H1 (cell line): ENCODE measurements around the gene GPC6. TPM values are rescaled to one million over a fixed set of nuclear protein-coding genes. Genes with fewer than 3 reads are reported as not detected.

Experiments used
- CTCF ChIA-PET: fragments of 300-600 bp; sonication (Branson Sonifier 250); formaldehyde crosslinking; loops from one replicate; lab custom pipeline; 2021; ENCODE audit not compliant: partially characterized antibody; lab: Charles Lee
- POLR2A ChIA-PET: fragments of 300-600 bp; sonication (Branson Sonifier 250); formaldehyde crosslinking; loops from one replicate; lab custom pipeline; 2021; ENCODE audit warnings: inconsistent platforms; ENCODE audit not compliant: partially characterized antibody; lab: Charles Lee
- DNase-seq, 2 experiments: peaks; one replicate each; pipeline versions ENCODE4 v3.0.0 to v3.0.0-alpha.2; 2010 to 2022; ENCODE audit warnings: low spot score in 2 of 2, low read depth in 1 of 2, mixed read lengths in 1 of 2
- FAIRE-seq: peaks from 2 replicates; lab custom pipeline; 2011; peaks lifted over from hg19 to GRCh38; lab: Jason Lieb, UNC
- H2AFZ ChIP-seq: 2 replicates; pipeline ENCODE4 v1.8.1; 2012; ENCODE audit warnings: low read length, inconsistent platforms
- H2AK5ac ChIP-seq: 2 replicates; pipeline ENCODE4 v1.6.1; 2013; ENCODE audit warnings: low read depth, low read length
- H2BK120ac ChIP-seq: replicated peaks from 2 replicates; pipeline ENCODE3; 2013; ENCODE audit warnings: low read depth, low read length, inconsistent platforms
- H2BK12ac ChIP-seq: 2 replicates; pipeline ENCODE4 v1.6.1; 2013; ENCODE audit warnings: low read depth, low read length
- H2BK15ac ChIP-seq: 2 replicates; pipeline ENCODE4 v1.6.1; 2013; ENCODE audit warnings: low read length
- H2BK20ac ChIP-seq: 2 replicates; pipeline ENCODE4 v1.6.1; 2013; ENCODE audit warnings: low read length
- H2BK5ac ChIP-seq: 2 replicates; pipeline ENCODE4 v1.6.1; 2013; ENCODE audit warnings: low read depth, low read length
- H3K14ac ChIP-seq: 2 replicates; pipeline ENCODE4 v1.6.1; 2013; ENCODE audit warnings: inconsistent platforms; ENCODE audit not compliant: insufficient read length
- H3K18ac ChIP-seq: 2 replicates; pipeline ENCODE4 v1.6.1; 2013; ENCODE audit warnings: low read length; ENCODE audit errors: extremely low read depth
- H3K23ac ChIP-seq: 2 replicates; pipeline ENCODE4 v1.6.1; 2013; ENCODE audit warnings: inconsistent platforms; ENCODE audit not compliant: insufficient read length
- H3K23me2 ChIP-seq: 2 replicates; pipeline ENCODE4 v1.6.1; 2013; ENCODE audit warnings: low read depth, low read length
- H3K27ac ChIP-seq: 2 replicates; pipeline ENCODE4 v1.6.1; 2011; ENCODE audit warnings: low read depth, low read length, inconsistent platforms
- H3K27me3 ChIP-seq, 4 experiments: replicated peaks in 1 of 4; 1 replicate in 1 of 4; 2 replicates in 3 of 4; pipeline versions ENCODE4 v1.6.1 to v1.8.1; 2011 to 2013; ENCODE audit warnings: low read length in 3 of 4, mild to moderate bottlenecking in 3 of 4, inconsistent platforms in 2 of 4, mixed read lengths in 2 of 4, moderate library complexity in 1 of 4; ENCODE audit not compliant: control insufficient read depth in 3 of 4, insufficient read depth in 3 of 4; ENCODE audit errors: extremely low read depth in 1 of 4
- H3K36me3 ChIP-seq, 4 experiments: 2 replicates each; pipeline versions ENCODE4 v1.6.1 to v1.8.1; 2011 to 2013; ENCODE audit warnings: mild to moderate bottlenecking in 4 of 4, low read length in 3 of 4, moderate library complexity in 2 of 4, control low read depth in 1 of 4, inconsistent platforms in 1 of 4; ENCODE audit not compliant: insufficient read depth in 4 of 4, control insufficient read depth in 2 of 4
- H3K4ac ChIP-seq: replicated peaks from 2 replicates; pipeline ENCODE3; 2013; ENCODE audit warnings: low read length, low read depth, mixed read lengths, inconsistent platforms; ENCODE audit not compliant: insufficient read length
- H3K4me1 ChIP-seq, 4 experiments: replicated peaks in 1 of 4; 1 replicate in 1 of 4; 2 replicates in 3 of 4; pipeline versions ENCODE4 v1.6.1 to v1.8.1; 2011 to 2013; ENCODE audit warnings: low read length in 3 of 4, inconsistent platforms in 2 of 4, mixed read lengths in 1 of 4; ENCODE audit not compliant: insufficient read depth in 4 of 4, control insufficient read depth in 3 of 4
- H3K4me2 ChIP-seq, 2 experiments: 2 replicates each; pipeline versions ENCODE4 v1.6.1 to v1.8.1; 2011 to 2013; ENCODE audit warnings: low read depth in 2 of 2, low read length in 2 of 2, control low read depth in 1 of 2, inconsistent platforms in 1 of 2, mild to moderate bottlenecking in 1 of 2; ENCODE audit not compliant: insufficient read depth in 1 of 2
- H3K4me3 ChIP-seq, 4 experiments: fragments of 200-600, 300-600 bp in 1 of 4; sonication (generic), shearing (Covaris generic), sonication (Bioruptor Twin) in 1 of 4; 2 replicates each; pipeline versions ENCODE4 v1.5.1 to v1.8.1; 2011 to 2016; ENCODE audit warnings: low read length in 4 of 4, low read depth in 3 of 4, control low read depth in 2 of 4, inconsistent platforms in 2 of 4, mild to moderate bottlenecking in 2 of 4, mixed read lengths in 1 of 4, moderate library complexity in 1 of 4; ENCODE audit not compliant: insufficient read depth in 2 of 4; ENCODE audit errors: extremely low read depth in 1 of 4
- H3K56ac ChIP-seq: replicated peaks from 2 replicates; pipeline ENCODE3; 2013; ENCODE audit warnings: low read depth, mild to moderate bottlenecking, mixed read lengths, low read length, inconsistent platforms; ENCODE audit not compliant: insufficient read length
- H3K79me1 ChIP-seq: 2 replicates; pipeline ENCODE4 v1.6.1; 2013; ENCODE audit warnings: low read depth, low read length, control low read depth
- H3K79me2 ChIP-seq, 2 experiments: 2 replicates each; pipeline versions ENCODE4 v1.6.1 to v1.8.1; 2012 to 2013; ENCODE audit warnings: low read length in 2 of 2, mild to moderate bottlenecking in 2 of 2, inconsistent platforms in 1 of 2; ENCODE audit not compliant: insufficient read depth in 2 of 2, control insufficient read depth in 1 of 2
- H3K9ac ChIP-seq, 4 experiments: replicated peaks in 1 of 4; 1 replicate in 1 of 4; 2 replicates in 3 of 4; pipeline versions ENCODE4 v1.6.1 to v1.8.1; 2011 to 2013; ENCODE audit warnings: low read depth in 3 of 4, low read length in 3 of 4, control low read depth in 2 of 4, mild to moderate bottlenecking in 2 of 4, moderate library complexity in 2 of 4, inconsistent platforms in 1 of 4; ENCODE audit errors: extremely low read depth in 1 of 4
- H3K9me3 ChIP-seq, 2 experiments: 2 replicates each; pipeline versions ENCODE4 v1.6.1 to v1.8.1; 2012 to 2013; ENCODE audit warnings: mild to moderate bottlenecking in 2 of 2, moderate library complexity in 2 of 2, control low read depth in 1 of 2, inconsistent platforms in 1 of 2, low read depth in 1 of 2, low read length in 1 of 2, mixed read lengths in 1 of 2; ENCODE audit not compliant: insufficient read depth in 2 of 2
- H4K20me1 ChIP-seq, 2 experiments: replicated peaks in 1 of 2; 2 replicates each; pipeline versions ENCODE3 to v1.8.1; 2011 to 2013; ENCODE audit warnings: inconsistent platforms in 2 of 2, low read length in 2 of 2, mild to moderate bottlenecking in 1 of 2; ENCODE audit not compliant: insufficient read depth in 2 of 2, control insufficient read depth in 1 of 2
- H4K5ac ChIP-seq: 2 replicates; pipeline ENCODE4 v1.6.1; 2013; ENCODE audit warnings: low read length, low read depth, mixed read lengths, inconsistent platforms; ENCODE audit not compliant: insufficient read length
- H4K8ac ChIP-seq: 2 replicates; pipeline ENCODE4 v1.8.0; 2013; ENCODE audit warnings: mild to moderate bottlenecking, moderate library complexity, low read length, inconsistent platforms; ENCODE audit not compliant: insufficient read depth; ENCODE audit errors: extremely low read depth
- H4K91ac ChIP-seq: replicated peaks from 2 replicates; pipeline ENCODE3; 2013; ENCODE audit warnings: low read length, mixed read lengths, inconsistent platforms; ENCODE audit not compliant: insufficient read length
- CBX5 ChIP-seq: fragments of 300-800, 300-1000 bp; sonication (generic); IDR thresholded peaks from 2 replicates; pipeline ENCODE4 v1.7.1; 2016; ENCODE audit warnings: antibody characterized with exemption, low read length, low read depth
- CHD1 ChIP-seq: IDR thresholded peaks from 2 replicates; pipeline ENCODE4 v1.6.1; 2012; ENCODE audit warnings: low read depth, low read length, improper control_type of control experiment
- KDM1A ChIP-seq: fragments of 200-600, 300-600 bp; sonication (generic); IDR thresholded peaks from 2 replicates; pipeline ENCODE4 v1.7.1; 2016; ENCODE audit warnings: mild to moderate bottlenecking, low read length, borderline replicate concordance
- POLR2A ChIP-seq, 2 experiments: IDR thresholded peaks; 1 replicate in 1 of 2; 2 replicates in 1 of 2; pipeline ENCODE4 v1.6.1; 2011; ENCODE audit warnings: low read depth in 2 of 2, low read length in 2 of 2, mild to moderate bottlenecking in 2 of 2; ENCODE audit errors: control extremely low read depth in 1 of 2
- WGBS, 2 experiments: shearing (Covaris generic) in 1 of 2; methylation state at CpG; one replicate each; pipeline versions ENCODE4 v1.1.6 to v1.1.7; 2013 to 2015; ENCODE audit warnings: low lambda C conversion rate in 2 of 2, mixed read lengths in 2 of 2, inconsistent platforms in 1 of 2, low coverage in 1 of 2, missing lambda C conversion rate in 1 of 2; ENCODE audit not compliant: insufficient replicate concordance in 2 of 2, insufficient coverage in 1 of 2, insufficient read length in 1 of 2; ENCODE audit errors: extremely low coverage in 1 of 2, missing lambda C conversion rate in 1 of 2; 5-methylcytosine and 5-hydroxymethylcytosine counted together
- polyA plus RNA-seq, 7 experiments: library from polyadenylated mRNA; depleted of rRNA in 3 of 7; stranded (reverse) in 5 of 7; unstranded in 2 of 7; fragments of >200 nt in 5 of 7; fragments of 200-250 nt in 2 of 7; gene quantifications; 1 replicate in 5 of 7; 2 replicates in 1 of 7; 4 replicates in 1 of 7; pipeline versions ENCODE4 v1.2.1 to v1.2.3, GENCODE V29; 2011 to 2013; ENCODE audit warnings: missing spikeins in 2 of 7, mixed read lengths in 2 of 7
- total RNA-seq: library from RNA; stranded (reverse); fragmentation: NEBNext Ultra II Directional; extraction: Animal tissue kit (Norgen Biotek cat#: 25700); gene quantifications from 2 replicates; pipeline ENCODE4 v1.2.1, GENCODE V29; 2021

The GPC6 gene
- total and polyA plus RNA-seq, 2 of the 8 experiments (the other 6 are each of a cell fraction or from before 2014, with no cell fraction given), result 5.4 to 12.0 TPM

- H4K5ac ChIP-seq, result no peak overlapping the region
- TF ChIP-seq POLR2A (IDR thresholded peaks at IDR 0.05; ENCODE audit: control extremely low read depth in 1 of 2, low read depth in 2 of 2, low read length in 2 of 2), result no peak
- TF ChIP-seq KDM1A, result no peak
- TF ChIP-seq CHD1, result no peak
- no peak for TF ChIP-seq CBX5
- TF ChIP-seq, all 59 proteins: peak for 0
- Histone ChIP-seq H2AFZ (no peak overlapping the region), H3K27me3 (no peaks in the 10 kb centered on the region), H3K79me1 (no peaks in the 10 kb centered on the region), H3K9me3 (no peaks in the 10 kb centered on the region), H2BK5ac (no peak overlapping the region), H3K9ac (no peak overlapping the region), H4K8ac (no peak overlapping the region), H3K14ac (no peak overlapping the region), H2AK5ac (no peak overlapping the region), H4K91ac (no peak overlapping the region), H2BK15ac (no peak overlapping the region), H2BK120ac (no peak overlapping the region), H3K36me3 (no peaks in the 10 kb centered on the region), H3K23me2 (no peaks in the 10 kb centered on the region), H2BK12ac (no peak overlapping the region), H3K4me2 (no peak overlapping the region), H4K20me1 (no peaks in the 10 kb centered on the region), H3K56ac (no peak overlapping the region), H3K79me2 (no peaks in the 10 kb centered on the region), H3K4me3 (no peak overlapping the region), H3K27ac (no peak overlapping the region), H3K23ac (no peak overlapping the region), H3K4me1 (peaks cover 0 to 19% (median 7%) of the 10 kb centered on the region in 4 experiments; a peak in 5 of 7 replicates), H2BK20ac (no peak overlapping the region), H3K18ac (no peak overlapping the region), H3K4ac (no peak overlapping the region)
- no peak for FAIRE-seq
- CTCF ChIA-PET, result interaction anchor here (1.7 kb wide), 1 partner anchor 8 kb away, joined by 5 read pairs; no protein-coding TSS in a partner anchor
- DNase-seq, result no peak
- POLR2A ChIA-PET, result interaction anchor here (1.7 kb wide), 1 partner anchor 9 kb away, joined by 4 read pairs; no protein-coding TSS in a partner anchor
- WGBS, 2 experiments, result 48% methylated on average over 3 of the region's 3 CpGs; no CpG with 5 or more reads in 1 of the 2 experiments
Observed at GRCh38 chr13:93220073-93220472, 6.5 kb upstream of the GPC6 start.
